Gastrocnemius medialis (tissue), 4 donors: ENCODE results near the gene SLC35B2.

Experiments
- CTCF ChIP-seq, 5 experiments: fragments of 450-650 bp in 3 of 5; fragments of 200-600 bp in 2 of 5; sonication (generic) in 2 of 5; IDR thresholded peaks in 4 of 5; conservative IDR thresholded peaks in 1 of 5; 1 replicate in 4 of 5; 2 replicates in 1 of 5; pipeline ENCODE4 v1.5.1; 2016 to 2019; ENCODE audit warnings: antibody characterized with exemption in 5 of 5, mild to moderate bottlenecking in 3 of 5, moderate library complexity in 3 of 5
- POLR2A ChIP-seq, 2 donors: fragments of 450-650 bp; IDR thresholded peaks; one replicate each; pipeline ENCODE4 v1.6.1; 2017; ENCODE audit warnings: antibody characterized with exemption in 2 of 2, mild to moderate bottlenecking in 2 of 2, moderate library complexity in 2 of 2

GRCh38 chr6:44221961-44222335, 35.4 kb downstream of the SLC35B2 start:
- TF ChIP-seq POLR2A (IDR thresholded peaks at IDR 0.05): no peak
- TF ChIP-seq CTCF (IDR thresholded peaks at IDR 0.05 in 4 of 5, conservative IDR thresholded peaks at IDR 0.05 in 1 of 5): no peak
